ENCODE measurements around the gene HCAR2.

The HCAR2 gene

DNA sequence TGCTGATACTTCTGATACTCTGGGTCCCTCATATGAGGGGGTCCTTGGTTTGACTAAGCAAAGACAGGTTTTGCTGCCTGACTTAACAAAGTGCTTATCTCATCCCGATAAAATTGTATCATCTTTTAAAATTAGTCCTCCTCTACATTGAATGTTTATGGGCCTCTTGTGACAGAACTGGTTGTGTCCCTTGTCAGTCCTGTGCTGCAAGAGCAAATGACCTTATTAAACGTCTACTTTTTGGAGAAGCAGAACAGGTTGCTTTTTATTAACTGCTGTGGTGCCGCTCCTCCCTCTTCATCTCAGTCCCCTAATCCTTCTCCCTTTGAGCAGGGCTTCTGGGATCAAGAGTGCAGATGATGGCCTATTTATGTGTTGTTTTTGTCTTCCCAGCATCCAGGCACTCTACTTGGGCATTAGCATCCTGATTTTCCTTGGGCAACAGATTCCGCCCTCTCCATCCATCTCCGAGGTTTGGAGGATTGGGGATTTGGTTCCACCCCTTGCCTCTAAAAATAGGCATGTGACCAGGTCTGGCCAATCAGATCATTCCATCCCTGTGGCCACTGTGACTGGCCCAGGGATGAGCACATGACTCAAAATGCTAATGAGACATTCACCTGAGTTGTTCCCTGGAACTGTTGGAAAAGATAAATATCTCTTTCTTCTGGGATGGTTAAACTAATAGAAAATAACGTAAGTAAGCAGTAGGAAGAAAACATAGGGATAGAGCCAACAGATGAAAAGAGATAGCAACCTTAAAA lies 46.6 kb upstream of the HCAR2 start:
- H3K4me2 ChIP-seq (ENCODE audit: low read length): no peak overlapping the region
- no peak overlapping the region for H2AFZ ChIP-seq (ENCODE audit: low read length)
- no peaks in the 10 kb centered on the region for H3K9me2 ChIP-seq (ENCODE audit: low read depth, low read length)

DNA sequence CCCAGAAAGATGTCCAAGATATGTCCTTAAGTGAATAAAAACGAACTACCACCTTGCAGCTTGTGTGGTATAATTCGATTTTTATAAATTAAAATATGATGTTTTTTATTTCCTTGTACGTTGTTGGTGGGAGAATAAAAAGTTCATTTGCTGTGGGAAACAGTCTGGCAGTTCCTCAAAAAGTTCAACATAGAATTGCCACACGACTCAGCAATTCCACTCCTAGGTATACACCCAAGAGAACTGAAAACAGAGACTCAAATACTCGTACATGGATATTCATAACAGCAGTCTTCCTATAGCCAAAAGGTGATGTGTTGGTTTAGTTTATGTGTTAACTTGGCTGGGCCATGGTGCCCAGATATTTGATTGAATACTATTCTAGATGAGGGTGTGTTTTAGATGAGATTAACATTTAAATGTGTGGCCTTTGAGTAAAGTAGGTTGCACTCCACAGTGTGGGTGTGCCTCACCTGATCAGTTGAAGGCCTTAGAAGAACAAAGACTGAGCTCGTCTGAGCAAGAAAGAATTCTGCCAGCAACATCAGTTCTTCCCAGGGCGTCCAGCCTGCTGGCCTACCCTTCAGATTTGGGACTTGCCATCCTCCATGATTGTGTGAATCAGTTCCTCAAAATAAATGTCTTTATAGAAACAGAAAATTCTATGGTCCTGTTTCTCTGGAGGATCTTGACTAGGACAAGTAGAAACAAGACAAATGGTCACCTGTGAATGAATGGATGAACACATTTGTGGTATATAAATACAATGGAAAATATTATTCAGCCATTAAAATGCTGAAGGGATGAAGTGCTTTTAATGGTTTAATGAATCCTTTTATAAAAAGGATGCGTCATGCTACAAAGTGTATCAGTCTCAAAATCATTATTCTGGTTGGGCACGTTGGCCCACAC lies 44.3 kb upstream of the HCAR2 start:
- no peak overlapping the region for H3K4me3 ChIP-seq (ENCODE audit: low read depth, low read length, poor library complexity, severe bottlenecking)
- no peaks in the 10 kb centered on the region for H3F3A ChIP-seq (ENCODE audit: insufficient read depth, low read length)
- no peak for TF ChIP-seq EZH2 (IDR thresholded peaks at IDR 0.05; ENCODE audit: borderline replicate concordance, low read length)
- TF ChIP-seq, protein P1, sequence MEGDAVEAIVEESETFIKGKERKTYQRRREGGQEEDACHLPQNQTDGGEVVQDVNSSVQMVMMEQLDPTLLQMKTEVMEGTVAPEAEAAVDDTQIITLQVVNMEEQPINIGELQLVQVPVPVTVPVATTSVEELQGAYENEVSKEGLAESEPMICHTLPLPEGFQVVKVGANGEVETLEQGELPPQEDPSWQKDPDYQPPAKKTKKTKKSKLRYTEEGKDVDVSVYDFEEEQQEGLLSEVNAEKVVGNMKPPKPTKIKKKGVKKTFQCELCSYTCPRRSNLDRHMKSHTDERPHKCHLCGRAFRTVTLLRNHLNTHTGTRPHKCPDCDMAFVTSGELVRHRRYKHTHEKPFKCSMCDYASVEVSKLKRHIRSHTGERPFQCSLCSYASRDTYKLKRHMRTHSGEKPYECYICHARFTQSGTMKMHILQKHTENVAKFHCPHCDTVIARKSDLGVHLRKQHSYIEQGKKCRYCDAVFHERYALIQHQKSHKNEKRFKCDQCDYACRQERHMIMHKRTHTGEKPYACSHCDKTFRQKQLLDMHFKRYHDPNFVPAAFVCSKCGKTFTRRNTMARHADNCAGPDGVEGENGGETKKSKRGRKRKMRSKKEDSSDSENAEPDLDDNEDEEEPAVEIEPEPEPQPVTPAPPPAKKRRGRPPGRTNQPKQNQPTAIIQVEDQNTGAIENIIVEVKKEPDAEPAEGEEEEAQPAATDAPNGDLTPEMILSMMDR (IDR thresholded peaks at IDR 0.05; ENCODE audit: low read length): no peak
- H3K9ac ChIP-seq (ENCODE audit: low read length): no peak overlapping the region
- H3K79me2 ChIP-seq (ENCODE audit: insufficient read depth, low read length): no peaks in the 10 kb centered on the region
- no peak overlapping the region; the same call in 1 of the 2 replicates for H2AFZ ChIP-seq (ENCODE audit: low read length)
- no peaks in the 10 kb centered on the region for H3K9me3 ChIP-seq (ENCODE audit: low read length)
- H3K4me2 ChIP-seq (ENCODE audit: low read length): no peak overlapping the region
- peaks cover 15% of the 10 kb centered on the region for H3K4me1 ChIP-seq (ENCODE audit: insufficient read depth, low read length, severe bottlenecking)
- H3K27me3 ChIP-seq (ENCODE audit: insufficient read depth, low read length): no peaks in the 10 kb centered on the region
- no peaks in the 10 kb centered on the region for H4K20me1 ChIP-seq (ENCODE audit: insufficient read depth, low read length)
- no peak overlapping the region for H3K27ac ChIP-seq (ENCODE audit: low read depth, low read length, poor library complexity, severe bottlenecking)
- H3K9me2 ChIP-seq (ENCODE audit: low read depth, low read length): no peaks in the 10 kb centered on the region
- no peaks in the 10 kb centered on the region for H3K36me3 ChIP-seq (ENCODE audit: insufficient read depth, low read length)

More for the DNA sequence above, 46.6 kb upstream of the HCAR2 start:
- H3K9me3 ChIP-seq (ENCODE audit: low read length): no peaks in the 10 kb centered on the region
- no peak overlapping the region for H3K9ac ChIP-seq (ENCODE audit: low read length)
- H3K36me3 ChIP-seq (ENCODE audit: insufficient read depth, low read length): peaks cover 11% of the 10 kb centered on the region
- H3K4me1 ChIP-seq (ENCODE audit: insufficient read depth, low read length, severe bottlenecking): peaks cover 30% of the 10 kb centered on the region
- no peaks in the 10 kb centered on the region for H4K20me1 ChIP-seq (ENCODE audit: insufficient read depth, low read length)
- H3K27ac ChIP-seq (ENCODE audit: low read depth, low read length, poor library complexity, severe bottlenecking): peak overlapping the region; percentile 45
- peaks cover 16% of the 10 kb centered on the region for H3K79me2 ChIP-seq (ENCODE audit: insufficient read depth, low read length)
- H3K27me3 ChIP-seq (ENCODE audit: insufficient read depth, low read length): no peaks in the 10 kb centered on the region
- TF ChIP-seq EZH2 (IDR thresholded peaks at IDR 0.05; ENCODE audit: borderline replicate concordance, low read length): no peak
- TF ChIP-seq, protein P1 (IDR thresholded peaks at IDR 0.05; ENCODE audit: low read length): no peak
- no peaks in the 10 kb centered on the region for H3F3A ChIP-seq (ENCODE audit: insufficient read depth, low read length)
- no peak overlapping the region for H3K4me3 ChIP-seq (ENCODE audit: low read depth, low read length, poor library complexity, severe bottlenecking)

GRCh38 chr12:122743895-122744525 lies 40.9 kb upstream of the HCAR2 start:
- TF ChIP-seq, protein P1 (IDR thresholded peaks at IDR 0.05; ENCODE audit: low read length): no peak
- TF ChIP-seq EZH2 (IDR thresholded peaks at IDR 0.05; ENCODE audit: borderline replicate concordance, low read length): no peak
- Histone ChIP-seq H3K9me2 (ENCODE audit: low read depth, low read length) (no peaks in the 10 kb centered on the region), H3K79me2 (ENCODE audit: insufficient read depth, low read length) (no peaks in the 10 kb centered on the region), H2AFZ (ENCODE audit: low read length) (no peak overlapping the region), H3K9me3 (ENCODE audit: low read length) (no peaks in the 10 kb centered on the region), H3F3A (ENCODE audit: insufficient read depth, low read length) (no peaks in the 10 kb centered on the region), H3K4me1 (ENCODE audit: insufficient read depth, low read length, severe bottlenecking) (no peaks in the 10 kb centered on the region), H3K4me2 (ENCODE audit: low read length) (no peak overlapping the region), H3K27me3 (ENCODE audit: insufficient read depth, low read length) (no peaks in the 10 kb centered on the region), H3K36me3 (ENCODE audit: insufficient read depth, low read length) (no peaks in the 10 kb centered on the region), H4K20me1 (ENCODE audit: insufficient read depth, low read length) (no peaks in the 10 kb centered on the region), H3K9ac (ENCODE audit: low read length) (no peak overlapping the region), H3K27ac (ENCODE audit: low read depth, low read length, poor library complexity, severe bottlenecking) (no peak overlapping the region), H3K4me3 (ENCODE audit: low read depth, low read length, poor library complexity, severe bottlenecking) (no peak overlapping the region)
